ENCODE data around the gene GAK. TPM values are rescaled to one million over a fixed set of nuclear protein-coding genes. Genes with fewer than 3 reads are reported as not detected.

The GAK gene
- total RNA-seq, 2 donors from 2014 or later: 104 to 121 TPM

GRCh38 chr4:889516-889915 lies 42.6 kb downstream of the GAK start:
- no peaks in the 10 kb centered on the region for H3K9me3 Mint-ChIP-seq

GRCh38 chr4:888029-888428 lies 44.1 kb downstream of the GAK start:
- 93 to 94% methylated on average over 21 to 23 of the region's 23 CpGs for WGBS, 2 experiments (ENCODE audit: insufficient coverage in 1 of 2, insufficient read length in 1 of 2)
- Mint-ChIP-seq H3K9me3 (no peaks in the 10 kb centered on the region), H3K36me3 (ENCODE audit: low read depth) (peaks cover 33% of the 10 kb centered on the region), H3K27me3 (ENCODE audit: insufficient read depth) (no peaks in the 10 kb centered on the region), H3K4me1 (no peaks in the 10 kb centered on the region), H3K27ac (no peak overlapping the region), H3K4me3 (no peak overlapping the region)
- Histone ChIP-seq H3K27ac (ENCODE audit: low read depth, low read length) (no peak overlapping the region), H3K4me3 (ENCODE audit: low read length) (no peak overlapping the region), H3K36me3 (ENCODE audit: control insufficient read depth, insufficient read depth, low read length) (peaks cover 29% of the 10 kb centered on the region), H3K9ac (ENCODE audit: extremely low read depth, low read length, poor library complexity, severe bottlenecking) (no peak overlapping the region), H3K4me1 (ENCODE audit: control insufficient read depth, insufficient read depth, low read length) (no peaks in the 10 kb centered on the region), H3K9me3 (ENCODE audit: control insufficient read depth, low read length) (no peaks in the 10 kb centered on the region), H3K27me3 (ENCODE audit: control insufficient read depth, insufficient read depth, low read length, poor library complexity, severe bottlenecking) (no peaks in the 10 kb centered on the region)
- TF ChIP-seq CTCF (conservative IDR thresholded peaks at IDR 0.05): no peak
- DNase-seq: no peak

More at GRCh38 chr4:889516-889915, 42.6 kb downstream of the GAK start:
- Mint-ChIP-seq H3K4me1 (no peaks in the 10 kb centered on the region), H3K4me3 (no peak overlapping the region), H3K36me3 (ENCODE audit: low read depth) (peaks cover 36% of the 10 kb centered on the region), H3K27me3 (ENCODE audit: insufficient read depth) (no peaks in the 10 kb centered on the region), H3K27ac (no peak overlapping the region)
- Histone ChIP-seq H3K27me3 (ENCODE audit: control insufficient read depth, insufficient read depth, low read length, poor library complexity, severe bottlenecking) (no peaks in the 10 kb centered on the region), H3K4me3 (ENCODE audit: low read length) (no peak overlapping the region), H3K4me1 (ENCODE audit: control insufficient read depth, insufficient read depth, low read length) (no peaks in the 10 kb centered on the region), H3K27ac (ENCODE audit: low read depth, low read length) (no peak overlapping the region), H3K9ac (ENCODE audit: extremely low read depth, low read length, poor library complexity, severe bottlenecking) (no peak overlapping the region), H3K9me3 (ENCODE audit: control insufficient read depth, low read length) (no peaks in the 10 kb centered on the region), H3K36me3 (ENCODE audit: control insufficient read depth, insufficient read depth, low read length) (peaks cover 21% of the 10 kb centered on the region)
- 91 to 93% methylated on average over 6 to 16 of the region's 16 CpGs for WGBS, 2 experiments (ENCODE audit: insufficient coverage in 1 of 2, insufficient read length in 1 of 2)
- no peak for TF ChIP-seq CTCF (conservative IDR thresholded peaks at IDR 0.05)
- no peak for DNase-seq

GRCh38 chr4:887034-887763 lies 44.9 kb downstream of the GAK start:
- Histone ChIP-seq H3K4me3 (ENCODE audit: low read length) (no peak overlapping the region), H3K9me3 (ENCODE audit: control insufficient read depth, low read length) (no peaks in the 10 kb centered on the region), H3K27me3 (ENCODE audit: control insufficient read depth, insufficient read depth, low read length, poor library complexity, severe bottlenecking) (no peaks in the 10 kb centered on the region), H3K36me3 (ENCODE audit: control insufficient read depth, insufficient read depth, low read length) (peaks cover 25% of the 10 kb centered on the region), H3K9ac (ENCODE audit: extremely low read depth, low read length, poor library complexity, severe bottlenecking) (no peak overlapping the region), H3K4me1 (ENCODE audit: control insufficient read depth, insufficient read depth, low read length) (no peaks in the 10 kb centered on the region), H3K27ac (ENCODE audit: low read depth, low read length) (no peak overlapping the region)
- Mint-ChIP-seq H3K27me3 (ENCODE audit: insufficient read depth) (no peaks in the 10 kb centered on the region), H3K9me3 (no peaks in the 10 kb centered on the region), H3K36me3 (ENCODE audit: low read depth) (peaks cover 35% of the 10 kb centered on the region), H3K27ac (no peak overlapping the region), H3K4me3 (no peak overlapping the region), H3K4me1 (no peaks in the 10 kb centered on the region)
- no peak for DNase-seq
- TF ChIP-seq CTCF (conservative IDR thresholded peaks at IDR 0.05): no peak
- 94 to 95% methylated on average over 60 to 63 of the region's 63 CpGs for WGBS, 2 experiments (ENCODE audit: insufficient coverage in 1 of 2, insufficient read length in 1 of 2)
